Placental pericyte (primary cell): Measurements from ENCODE around the gene KLK15. TPM values are rescaled to one million over a fixed set of nuclear protein-coding genes. Genes with fewer than 3 reads are reported as not detected.

Experiments
- small RNA-seq: library from RNA; depleted of rRNA; stranded (forward); fragments of <200 nt; gene quantifications from one replicate; pipeline ENCODE3, GENCODE V24; 2012; ENCODE audit warnings: low replicate concordance
- total RNA-seq: library from RNA; depleted of rRNA; stranded (reverse); fragments of >200 nt; gene quantifications from 2 replicates; pipeline ENCODE4 v1.2.3, GENCODE V29; 2012

Gene KLK15
- total RNA-seq, result not detected in 2 replicates

GRCh38 chr19:50833117-50833801 lies at the start of gene KLK15:
Gene KLK15 (minus strand): TSS chr19:50833574. CDS start chr19:50831492, 2,082 bp downstream.

DNA sequence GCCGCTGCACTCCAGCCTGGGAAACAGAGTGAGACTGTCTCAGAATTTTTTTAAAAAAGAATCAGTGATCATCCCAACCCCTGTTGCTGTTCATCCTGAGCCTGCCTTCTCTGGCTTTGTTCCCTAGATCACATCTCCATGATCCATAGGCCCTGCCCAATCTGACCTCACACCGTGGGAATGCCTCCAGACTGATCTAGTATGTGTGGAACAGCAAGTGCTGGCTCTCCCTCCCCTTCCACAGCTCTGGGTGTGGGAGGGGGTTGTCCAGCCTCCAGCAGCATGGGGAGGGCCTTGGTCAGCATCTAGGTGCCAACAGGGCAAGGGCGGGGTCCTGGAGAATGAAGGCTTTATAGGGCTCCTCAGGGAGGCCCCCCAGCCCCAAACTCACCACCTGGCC lies 39.7 kb upstream of the KLK15 start, which contains the start of gene KLK2:
KLK2 (plus strand) TSS at position 384 of the 400 bp plus-strand sequence. CDS start 35 bp downstream, outside the sequence.

GRCh38 chr19:50854636-50855410 lies 21.4 kb upstream of the KLK15 start, which contains the start of gene KLK3:
Gene KLK3 (plus strand): TSS chr19:50854915. CDS start chr19:50854956, 41 bp downstream.

GRCh38 chr19:50823389-50824042 lies 9.9 kb downstream of the KLK15 start, which contains the start of gene KLK1:
Gene KLK1 (minus strand): TSS chr19:50823787. CDS start chr19:50823748, 39 bp downstream.

DNA sequence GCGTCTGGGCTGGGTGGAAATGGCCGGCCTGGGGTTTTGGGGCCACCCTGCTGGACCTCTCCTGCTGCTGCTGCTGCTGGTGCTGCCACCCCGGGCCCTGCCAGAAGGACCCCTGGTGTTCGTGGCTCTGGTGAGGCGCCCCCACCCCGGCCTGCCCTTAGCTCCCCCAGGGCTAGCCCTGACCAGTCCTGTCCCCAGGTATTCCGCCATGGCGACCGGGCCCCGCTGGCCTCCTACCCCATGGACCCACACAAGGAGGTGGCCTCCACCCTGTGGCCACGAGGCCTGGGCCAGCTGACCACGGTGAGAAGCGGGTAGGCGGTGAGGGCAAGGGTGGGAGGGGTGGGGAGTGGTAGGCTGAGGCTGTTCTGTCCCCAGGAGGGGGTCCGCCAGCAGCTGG lies 43.0 kb downstream of the KLK15 start, which contains the start of gene ACP4:
ACP4 (plus strand) TSS at position 20 of the 400 bp plus-strand sequence; CDS start at position 20, 0 bp downstream.

Small RNAs within 50 kb of the gene (small RNA-seq; reads per million reads assigned to genes)
- gene SNORD88A (92.2 reads per million, percentile 98 among the genes with 10 or more reads in this experiment), gene SNORD88B (not detected), gene SNORD88C (not detected)

Other genes starting within 250 kb of the KLK15 start
- gene SYT3, start 193.7 kb downstream of the KLK15 start, total RNA-seq, result not detected in 2 replicates
- gene C19orf81, start 184.1 kb downstream of the KLK15 start, total RNA-seq, result not detected in 2 replicates
- 0.22 and 4.9 TPM in 2 replicates for gene SHANK1, start 113.8 kb downstream of the KLK15 start, total RNA-seq
- gene CLEC11A, start 110.2 kb downstream of the KLK15 start, total RNA-seq, result 1.8 and 11.5 TPM in 2 replicates
- gene GPR32, start 63.1 kb downstream of the KLK15 start, total RNA-seq, result not detected in 2 replicates
- gene ACP4, start 43.2 kb downstream of the KLK15 start, total RNA-seq, result not detected in 2 replicates
- gene KLK1, start 9.8 kb downstream of the KLK15 start, total RNA-seq, result not detected in 2 replicates
- not detected in 2 replicates for gene KLK3, start 21.3 kb upstream of the KLK15 start, total RNA-seq
- not detected in 2 replicates for gene KLK2, start 39.9 kb upstream of the KLK15 start, total RNA-seq
- not detected in 2 replicates for gene KLK4, start 77.8 kb upstream of the KLK15 start, total RNA-seq
- gene KLK5, start 119.5 kb upstream of the KLK15 start, total RNA-seq, result 0.14 TPM in 1 of 2 replicates, not detected in the other
- gene KLK6, start 136.0 kb upstream of the KLK15 start, total RNA-seq, result not detected in 2 replicates
- gene KLK7, start 150.3 kb upstream of the KLK15 start, total RNA-seq, result not detected in 2 replicates
- not detected in 2 replicates for gene KLK8, start 168.0 kb upstream of the KLK15 start, total RNA-seq
- not detected in 2 replicates for gene KLK10, start 186.1 kb upstream of the KLK15 start, total RNA-seq
- not detected in 2 replicates for gene KLK11, start 193.0 kb upstream of the KLK15 start, total RNA-seq
- not detected in 2 replicates for gene KLK12, start 201.4 kb upstream of the KLK15 start, total RNA-seq
- not detected in 2 replicates for gene KLK13, start 231.5 kb upstream of the KLK15 start, total RNA-seq
- gene KLK14, start 249.3 kb upstream of the KLK15 start, total RNA-seq, result not detected in 2 replicates